GM10266 (cell line): ENCODE data around the gene TIMM23.
"Not testable (repeated sequence)": the region's sequence is repeated elsewhere in the genome, so short reads cannot be mapped to it uniquely, and the experiment has no call there.

Experiments
- DNase-seq: peaks from one replicate; pipeline ENCODE4 v3.0.0; 2012; ENCODE audit errors: extremely low spot score
- CTCF ChIP-seq: IDR thresholded peaks from 2 replicates; pipeline ENCODE4 v1.5.1; 2012; ENCODE audit warnings: mild to moderate bottlenecking, low read depth; ENCODE audit not compliant: control insufficient read depth, insufficient read depth; ENCODE audit errors: missing control alignments

The TIMM23 gene

DNA sequence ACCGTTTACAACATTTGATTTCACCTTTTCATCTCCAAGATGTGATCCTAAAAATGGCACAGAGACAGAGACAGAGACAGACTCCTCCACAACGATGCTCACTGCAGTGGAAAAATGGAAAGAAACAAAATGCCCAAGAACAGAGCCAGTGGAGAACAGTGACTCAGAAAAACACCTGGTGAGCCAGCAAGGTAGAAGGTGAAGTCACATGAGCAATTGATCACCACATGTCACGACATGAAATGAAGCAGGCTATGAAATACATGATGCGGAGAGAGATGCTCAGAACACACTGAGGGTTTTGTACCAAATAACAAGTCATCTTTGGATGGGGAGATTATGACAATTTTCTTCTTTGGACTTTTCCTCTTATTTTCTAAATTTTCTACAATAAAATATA is 70.2 kb downstream of the TIMM23 start:
- no peak for TF ChIP-seq CTCF
- no peak for DNase-seq

DNA sequence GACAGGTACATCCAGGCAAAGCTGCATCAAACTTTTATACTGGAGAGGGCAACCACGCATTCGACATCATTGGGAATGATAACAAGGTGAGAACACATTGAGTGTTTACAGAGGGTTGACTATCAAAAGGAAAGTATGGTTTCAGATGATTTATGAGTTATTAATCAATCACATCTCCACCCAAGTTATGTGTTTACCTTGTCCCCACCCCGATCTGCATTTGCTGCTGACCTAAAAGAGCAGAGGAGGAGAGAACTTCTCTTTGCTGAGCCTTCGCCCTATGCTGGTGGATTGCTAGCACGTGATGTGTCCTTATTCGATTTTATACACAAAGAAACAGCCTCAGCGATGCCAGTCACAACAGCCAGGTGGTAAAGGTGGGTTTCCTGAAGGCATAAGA is 74.0 kb downstream of the TIMM23 start, which contains the start of gene MSMB:
Gene MSMB (minus strand): TSS at position 9 of the 400 bp plus-strand sequence. CDS start 32 bp downstream, outside the sequence.
- DNase-seq = no peak
- TF ChIP-seq CTCF = no peak

GRCh38 chr10:46048152-46048551 is 75.9 kb downstream of the TIMM23 start:
- DNase-seq = no peak
- TF ChIP-seq CTCF = no peak

- DNase-seq = not testable (repeated sequence)
Observed at GRCh38 chr10:46049497-46049831, 77.2 kb downstream of the TIMM23 start.

DNA sequence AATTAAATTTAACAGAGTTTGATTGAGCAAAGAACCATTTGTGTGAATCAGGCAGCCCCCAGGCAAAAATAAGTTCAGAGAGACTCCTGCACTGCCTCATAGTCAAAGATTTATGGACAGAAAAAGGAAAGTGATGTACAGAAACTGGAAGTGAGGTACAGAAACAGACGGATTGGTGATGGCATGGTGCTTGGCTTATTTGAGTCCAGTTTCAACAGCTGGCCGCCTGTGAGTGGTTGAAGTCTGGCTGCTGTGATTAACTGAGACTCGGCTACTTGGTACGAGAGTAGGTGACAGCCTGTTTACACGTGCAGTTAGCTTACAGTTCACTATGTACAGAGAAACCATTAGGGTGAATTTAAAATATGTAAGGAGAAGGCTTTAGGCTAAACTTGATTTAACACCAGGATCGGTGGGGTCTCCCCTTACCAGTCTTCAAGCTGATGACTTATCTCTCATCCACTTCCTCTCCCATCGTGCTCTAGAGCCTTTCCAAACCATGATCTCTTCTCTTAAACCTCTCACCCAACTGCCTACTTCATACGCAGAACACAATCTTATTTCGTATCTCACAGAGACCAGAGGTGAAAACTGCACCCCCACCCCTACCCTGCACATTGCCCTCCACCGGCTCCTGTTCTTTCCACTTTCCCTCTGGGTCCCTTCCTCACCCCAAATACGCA is 78.8 kb downstream of the TIMM23 start:
- TF ChIP-seq CTCF = no peak
- no peak for DNase-seq

GRCh38 chr10:46052057-46052790 is 79.9 kb downstream of the TIMM23 start:
- TF ChIP-seq CTCF = no peak

GRCh38 chr10:46052791-46053375 is 80.6 kb downstream of the TIMM23 start:
- TF ChIP-seq CTCF = no peak

More at GRCh38 chr10:46052057-46052790, 79.9 kb downstream of the TIMM23 start:
- no peak for DNase-seq

More at GRCh38 chr10:46052791-46053375, 80.6 kb downstream of the TIMM23 start:
- DNase-seq = no peak
